Measurements from ENCODE around the gene FOXN1. TPM values are rescaled to one million over a fixed set of nuclear protein-coding genes. Genes with fewer than 3 reads are reported as not detected.
A peak's percentile ranks its signal among the peaks of the same experiment; 100 is the strongest.

The FOXN1 gene
- polyA plus RNA-seq, 4 donors = 0.16 to 0.85 (median 0.58) TPM

DNA sequence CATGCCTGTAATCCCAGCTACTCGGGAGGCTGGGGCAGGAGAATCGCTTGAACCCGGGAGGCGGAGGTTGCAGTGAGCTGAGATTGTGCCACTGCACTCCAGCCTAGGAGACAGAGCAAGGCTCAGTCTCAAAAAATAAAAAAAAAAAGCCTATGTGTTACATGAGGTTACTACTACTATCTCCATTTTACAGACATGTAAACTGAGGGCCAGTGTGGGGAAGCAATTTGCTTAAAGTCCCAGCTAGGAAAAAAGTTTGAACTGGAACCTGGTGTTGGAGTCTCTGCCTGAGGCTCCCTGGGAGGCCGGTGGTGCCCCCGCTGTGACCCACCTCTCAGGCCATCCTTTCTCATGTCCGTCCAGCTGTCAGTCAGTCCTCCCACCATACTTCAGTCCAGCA lies 28.2 kb upstream of the FOXN1 start:
- no peak for DNase-seq (ENCODE audit: low read depth in 4 of 4, low spot score in 3 of 4)

DNA sequence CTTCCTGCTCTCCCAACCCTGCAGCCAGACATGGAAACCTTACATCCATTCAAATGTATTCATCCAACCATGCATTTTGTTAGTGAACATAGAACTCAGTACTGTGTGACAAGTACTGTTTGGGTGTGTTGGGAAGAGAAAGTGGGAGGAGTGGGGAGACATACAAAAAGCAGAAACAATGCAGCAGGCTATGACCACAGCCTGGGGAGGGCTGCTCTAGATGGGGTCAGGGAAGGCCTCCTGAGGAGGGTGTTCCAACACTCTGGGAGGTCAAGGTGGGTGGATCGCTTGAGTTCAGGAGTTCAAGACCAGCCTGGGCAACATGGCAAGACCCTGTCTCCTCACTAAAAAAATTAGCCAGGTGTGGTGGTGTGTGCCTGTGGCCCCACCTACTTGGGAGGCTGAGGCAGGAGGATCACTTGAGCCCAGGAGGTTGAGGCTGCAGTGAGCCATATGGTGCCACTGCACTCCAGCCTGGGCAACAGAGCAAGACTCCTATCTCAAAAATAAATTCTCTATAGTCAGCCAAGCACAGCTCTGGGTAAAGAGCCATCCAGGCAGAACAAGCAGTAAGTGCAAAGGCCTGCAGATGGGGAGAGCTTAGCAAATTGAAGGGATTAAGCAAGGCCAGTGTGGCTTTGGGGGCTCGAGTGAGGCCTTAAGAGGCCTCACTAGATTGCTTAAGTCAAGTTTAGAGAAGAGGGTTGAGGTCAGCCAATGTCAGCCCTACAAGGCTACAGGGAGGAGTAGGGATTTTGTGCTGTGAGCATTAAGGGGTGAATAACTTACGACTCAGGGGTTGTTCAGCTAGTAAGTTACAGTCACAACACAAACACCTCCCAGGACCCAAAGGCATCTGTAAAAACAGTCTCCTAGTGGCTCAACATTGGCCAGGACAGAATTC lies 27.2 kb upstream of the FOXN1 start:
- no peak for DNase-seq (ENCODE audit: low read depth in 4 of 4, low spot score in 3 of 4)

DNA sequence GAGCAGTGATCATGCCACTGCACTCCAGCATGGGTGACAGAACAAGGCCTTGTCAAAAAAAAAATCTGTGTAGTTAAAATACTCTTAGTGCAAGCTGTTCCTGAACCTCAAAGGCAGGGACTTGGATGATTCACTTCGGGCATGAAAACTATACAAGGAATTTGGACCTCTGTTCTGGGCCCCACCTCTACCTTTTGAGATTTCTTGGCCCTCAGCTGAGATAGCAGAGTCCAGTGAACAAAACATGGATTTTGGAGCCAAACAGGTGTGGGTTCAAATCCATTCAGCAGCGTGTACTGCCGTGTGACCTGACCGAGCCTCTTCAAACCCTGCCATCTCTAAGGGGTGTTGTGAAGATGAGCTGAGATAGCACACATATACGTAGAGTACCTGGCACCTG lies 25.9 kb upstream of the FOXN1 start:
- DNase-seq (ENCODE audit: low read depth in 4 of 4, low spot score in 3 of 4) = no peak

DNA sequence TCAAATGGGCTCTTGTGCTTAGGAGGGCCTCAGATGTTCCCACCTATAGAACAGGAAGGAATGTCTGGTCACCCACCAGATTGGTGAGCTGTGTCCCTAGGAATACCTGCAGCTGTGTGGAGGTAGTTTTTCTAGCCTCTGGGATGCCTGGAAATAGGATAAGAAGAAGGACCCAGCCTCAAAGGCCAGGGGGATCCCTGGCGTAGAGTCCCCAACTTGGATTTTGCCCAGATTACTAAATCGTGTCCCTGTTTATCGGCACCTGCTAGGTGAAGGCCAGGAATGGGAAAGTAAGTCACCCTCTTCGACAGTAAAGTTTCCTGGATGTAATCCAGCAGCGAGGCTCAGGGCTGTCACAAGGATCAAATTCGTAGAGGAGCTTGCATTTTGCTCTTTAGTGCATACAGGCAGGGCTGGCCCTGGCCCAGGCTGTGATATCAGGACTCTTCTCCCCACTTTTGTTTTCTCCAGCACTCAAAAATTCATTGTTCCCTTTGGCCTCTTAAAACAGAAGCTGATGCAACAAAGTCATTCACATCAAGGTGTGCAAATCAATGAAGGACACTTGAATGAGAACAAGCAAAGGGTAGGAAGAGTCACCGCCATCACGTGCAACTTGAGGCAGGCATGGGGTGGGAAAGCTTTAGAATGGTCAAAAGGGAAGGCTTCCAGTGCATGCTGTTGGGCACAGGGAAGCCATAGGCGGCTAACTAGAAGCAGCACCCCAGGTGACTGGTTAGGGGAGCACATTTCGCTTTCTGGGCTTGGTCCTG lies 25.2 kb upstream of the FOXN1 start:
- no peak for DNase-seq (ENCODE audit: low read depth in 4 of 4, low spot score in 3 of 4)

DNA sequence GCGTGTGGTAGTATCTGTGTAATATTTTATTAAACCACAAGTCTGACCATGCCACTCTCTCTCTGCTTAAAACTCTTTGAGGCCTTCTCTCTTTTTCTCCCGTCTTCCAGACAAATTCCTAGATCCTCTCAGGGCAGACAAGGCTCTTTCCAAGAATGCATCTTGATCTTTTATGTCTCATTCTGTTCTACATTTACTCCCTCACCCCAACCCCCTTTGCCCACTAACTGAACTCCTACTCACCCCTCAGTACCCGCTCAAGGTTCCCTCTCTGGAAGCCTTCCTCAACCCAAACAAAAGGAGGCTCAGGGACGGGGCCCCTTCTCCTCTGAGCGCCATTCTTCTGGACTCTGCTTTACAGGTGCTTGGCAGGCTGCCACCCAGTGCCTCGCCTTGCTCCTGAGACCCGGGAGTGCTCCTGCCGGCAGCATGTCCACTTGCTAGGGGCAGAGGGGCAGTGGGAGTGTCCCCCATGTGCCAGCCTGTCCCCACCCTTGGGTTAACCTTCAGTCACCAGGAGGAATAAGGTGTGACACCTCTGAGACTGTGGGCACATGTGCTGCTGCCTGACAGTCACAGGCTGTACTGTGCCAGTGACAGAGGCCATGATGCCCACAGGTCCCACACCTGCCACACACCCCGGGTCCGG lies 23.5 kb upstream of the FOXN1 start:
- no peak for DNase-seq (ENCODE audit: low read depth in 4 of 4, low spot score in 3 of 4)

DNA sequence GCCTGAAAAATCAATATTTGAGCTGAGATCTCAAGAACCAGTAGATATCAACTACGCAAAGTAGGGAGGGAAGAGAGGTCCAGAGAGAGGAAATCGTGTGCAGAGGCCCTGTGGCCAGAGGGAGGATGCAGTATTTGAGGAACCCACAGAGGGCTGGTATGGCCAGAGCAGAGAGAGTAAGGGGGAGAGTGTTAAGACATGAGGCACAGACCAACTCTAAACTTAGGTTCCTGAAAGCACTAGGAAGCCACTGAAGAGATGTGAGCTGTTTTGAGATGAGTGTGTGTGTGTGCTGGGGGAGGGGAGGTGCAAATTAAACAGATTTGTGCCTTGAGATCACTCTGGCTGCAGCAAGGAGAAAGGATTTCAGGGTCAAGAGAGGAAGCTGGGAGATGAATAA lies 21.9 kb upstream of the FOXN1 start:
- no peak for DNase-seq (ENCODE audit: low read depth in 4 of 4, low spot score in 3 of 4)

DNA sequence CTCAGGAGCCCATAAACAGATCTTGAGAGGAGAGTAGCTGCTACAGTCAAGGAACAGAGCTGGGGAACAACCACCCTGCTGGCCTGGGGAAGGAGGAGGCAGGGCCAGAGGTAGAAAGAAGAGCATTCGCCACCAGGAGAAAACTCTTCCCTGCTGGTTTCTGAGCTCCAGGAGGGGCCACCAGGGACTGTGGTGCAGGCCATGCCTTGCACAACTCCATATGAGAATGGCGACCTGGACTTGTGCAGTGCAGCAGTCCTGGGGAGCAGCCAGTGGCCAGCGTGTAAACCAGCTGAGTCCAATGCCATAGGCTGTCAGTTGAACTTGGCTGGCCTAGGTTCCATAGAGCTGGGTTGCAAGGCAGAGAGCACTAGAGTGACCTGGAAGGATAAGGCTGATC lies 21.1 kb upstream of the FOXN1 start:
- no peak for DNase-seq (ENCODE audit: low read depth in 4 of 4, low spot score in 3 of 4)

DNA sequence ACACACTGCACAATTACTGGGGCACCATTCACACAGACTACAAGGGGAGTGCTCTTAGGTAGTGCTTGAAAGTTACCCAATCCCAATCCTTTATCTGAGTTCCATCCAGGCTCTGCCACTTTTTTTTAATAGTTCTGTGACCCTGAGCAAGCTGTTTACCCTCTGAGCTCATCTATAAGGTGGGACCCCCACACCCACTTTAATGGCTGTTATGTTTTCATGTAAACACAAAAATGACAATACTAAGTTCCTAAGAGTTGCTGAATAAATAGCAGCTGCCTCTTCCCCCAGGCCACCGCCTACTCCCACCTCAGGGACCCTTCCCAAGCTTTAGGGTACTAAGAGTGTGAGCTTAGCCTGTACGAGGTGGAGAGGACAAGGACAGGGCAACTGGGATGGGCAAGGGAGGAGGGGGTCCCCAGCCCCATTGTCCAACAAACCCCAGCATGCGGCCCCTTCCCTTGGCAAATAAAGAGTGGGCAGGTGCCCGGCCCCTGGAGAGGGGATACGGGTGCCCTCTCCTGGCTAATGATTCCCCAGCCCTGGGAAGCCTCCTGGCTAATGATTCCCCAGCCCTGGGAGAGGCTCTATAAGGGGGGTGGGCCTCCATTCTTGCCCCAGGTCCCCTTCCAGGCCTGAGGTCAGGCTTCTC lies 18.1 kb upstream of the FOXN1 start:
- no peak for DNase-seq (ENCODE audit: low read depth in 4 of 4, low spot score in 3 of 4)

DNA sequence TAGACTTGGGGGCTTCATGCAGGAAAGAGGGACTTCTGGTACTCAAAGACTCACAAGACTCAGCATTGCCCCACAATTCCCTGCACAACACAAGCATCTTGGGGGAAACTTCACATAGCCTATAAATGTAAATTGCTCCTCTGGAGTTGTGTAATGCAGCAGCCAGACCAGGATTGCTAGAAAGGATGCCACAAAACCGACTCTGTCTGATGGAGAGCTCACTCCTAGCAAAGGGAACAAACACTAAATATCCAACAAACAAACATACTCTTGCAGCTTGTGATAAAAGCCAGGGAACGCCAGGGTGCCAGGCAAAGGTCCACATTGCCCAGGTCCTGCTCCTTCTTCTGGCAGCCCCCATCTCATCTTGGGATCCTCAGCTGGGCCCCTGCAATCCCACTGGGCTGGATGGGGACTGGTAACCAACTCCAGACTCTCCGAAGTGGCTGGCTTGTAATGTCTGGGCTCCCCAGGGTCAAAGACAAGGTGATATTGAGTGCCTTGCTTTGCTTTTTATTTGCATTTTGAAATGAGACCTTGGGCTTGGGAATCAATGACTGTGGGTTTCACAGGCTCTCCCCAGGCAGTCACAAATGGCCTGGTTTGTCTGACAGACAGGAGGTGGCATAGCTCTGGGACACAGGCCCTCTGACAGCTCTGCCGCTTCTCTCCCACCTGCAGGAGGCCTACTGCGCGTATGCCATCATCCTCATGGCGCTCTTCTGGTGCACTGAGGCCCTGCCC lies 17.4 kb upstream of the FOXN1 start:
- DNase-seq (ENCODE audit: low read depth in 4 of 4, low spot score in 3 of 4) = no peak

DNA sequence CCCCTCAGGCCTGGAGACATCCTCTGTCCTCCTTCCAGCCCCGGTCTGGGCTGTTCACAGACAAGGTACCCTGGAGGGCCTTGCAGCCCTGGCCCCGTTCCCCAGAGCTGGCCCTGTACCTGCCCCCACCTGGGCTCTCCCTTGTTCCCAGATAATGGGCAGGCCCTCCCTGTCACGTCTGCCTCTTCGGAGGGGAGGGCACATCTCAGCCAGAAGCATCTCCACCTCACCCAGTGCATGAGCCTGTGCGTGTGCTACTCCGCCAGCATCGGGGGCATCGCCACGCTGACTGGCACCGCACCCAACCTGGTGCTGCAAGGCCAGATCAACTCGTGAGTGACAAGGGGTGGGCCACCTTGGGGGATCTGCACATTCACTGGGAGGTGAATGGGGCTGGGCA lies 14.9 kb upstream of the FOXN1 start:
- no peak for DNase-seq (ENCODE audit: low read depth in 4 of 4, low spot score in 3 of 4)

DNA sequence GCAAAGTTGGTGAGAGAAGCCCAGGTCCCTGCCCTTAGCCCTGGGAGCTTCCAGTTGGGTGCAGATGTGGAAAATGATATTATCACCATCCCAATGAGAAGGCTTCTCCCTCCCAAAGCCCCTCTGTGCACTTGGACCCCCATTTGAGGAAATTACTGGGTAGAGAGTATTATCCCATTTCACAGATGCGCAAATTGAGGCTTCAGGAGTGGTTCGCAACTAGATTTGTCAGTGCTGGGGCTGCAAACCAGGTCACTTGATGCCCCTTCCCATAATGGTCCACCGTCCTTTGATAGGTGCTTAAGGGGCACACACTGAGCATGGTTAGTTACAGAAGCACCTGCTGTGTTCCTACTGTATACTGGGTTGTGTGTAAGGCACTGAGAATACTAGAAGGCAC lies 14.3 kb upstream of the FOXN1 start:
- DNase-seq (ENCODE audit: low read depth in 4 of 4, low spot score in 3 of 4) = no peak

DNA sequence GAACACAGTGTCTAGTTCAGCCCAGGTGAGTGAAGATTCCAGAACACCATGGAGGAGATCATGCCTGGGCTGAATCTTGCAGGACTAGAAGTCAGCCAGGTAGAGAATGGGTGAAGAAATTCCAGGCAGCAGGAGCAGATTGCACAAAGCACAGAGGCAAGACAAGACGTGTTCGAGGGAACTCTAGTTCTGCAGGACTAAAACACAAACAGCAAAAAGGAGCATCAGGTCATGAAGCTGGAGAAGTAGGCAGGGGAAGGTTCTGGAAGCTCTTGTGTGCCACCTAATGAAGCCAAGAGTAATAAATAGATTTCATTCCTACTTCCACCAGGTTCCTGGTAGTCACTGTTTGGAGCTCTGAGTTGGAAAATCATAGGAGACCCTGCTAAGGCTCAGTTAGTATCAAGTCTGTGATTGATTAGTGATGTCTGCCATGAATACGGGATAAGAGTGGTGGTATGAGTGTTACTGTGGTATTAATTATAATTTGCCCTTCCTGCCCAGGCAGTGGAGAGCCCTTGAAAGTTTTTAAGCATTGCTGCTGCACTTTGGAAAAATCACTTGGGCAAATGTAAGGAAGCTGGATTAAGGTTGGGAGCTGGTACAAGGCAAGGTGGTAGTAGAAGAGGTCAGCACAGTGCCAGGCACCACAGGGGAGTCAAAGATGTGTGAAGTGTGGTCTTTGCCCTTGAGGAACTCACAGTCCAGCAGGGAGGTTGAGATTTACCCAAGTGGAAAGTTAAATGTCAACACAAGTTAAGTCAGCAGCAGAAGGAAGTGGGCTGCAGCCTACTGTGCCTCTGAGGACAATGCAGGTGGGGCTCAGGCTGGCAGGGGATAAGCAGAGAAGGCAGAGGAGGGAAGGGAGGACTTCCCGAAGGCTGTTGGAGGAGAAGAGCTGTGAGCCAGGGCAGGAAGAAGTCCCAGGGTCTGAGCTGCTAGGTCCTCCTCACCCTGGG lies 13.5 kb upstream of the FOXN1 start:
- DNase-seq (ENCODE audit: low read depth in 4 of 4, low spot score in 3 of 4) = no peak

DNA sequence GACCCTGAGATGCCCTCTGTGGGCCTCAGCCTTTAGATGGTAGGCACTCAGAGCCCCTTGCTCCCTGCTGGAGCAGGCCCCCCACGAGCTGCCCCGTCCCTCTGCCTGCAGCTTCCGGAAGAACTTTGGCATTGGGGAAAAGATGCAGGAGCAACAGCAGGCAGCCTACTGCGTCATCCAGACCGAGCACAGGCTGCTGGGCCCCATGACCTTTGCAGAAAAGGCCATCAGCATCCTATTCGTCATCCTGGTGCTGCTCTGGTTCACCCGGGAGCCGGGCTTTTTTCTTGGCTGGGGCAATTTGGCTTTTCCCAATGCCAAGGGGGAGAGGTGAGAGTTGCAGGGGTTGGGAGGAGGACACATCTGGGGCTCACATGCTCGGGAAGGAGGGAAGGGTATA lies 12.7 kb upstream of the FOXN1 start:
- DNase-seq (ENCODE audit: low read depth in 4 of 4, low spot score in 3 of 4) = no peak

DNA sequence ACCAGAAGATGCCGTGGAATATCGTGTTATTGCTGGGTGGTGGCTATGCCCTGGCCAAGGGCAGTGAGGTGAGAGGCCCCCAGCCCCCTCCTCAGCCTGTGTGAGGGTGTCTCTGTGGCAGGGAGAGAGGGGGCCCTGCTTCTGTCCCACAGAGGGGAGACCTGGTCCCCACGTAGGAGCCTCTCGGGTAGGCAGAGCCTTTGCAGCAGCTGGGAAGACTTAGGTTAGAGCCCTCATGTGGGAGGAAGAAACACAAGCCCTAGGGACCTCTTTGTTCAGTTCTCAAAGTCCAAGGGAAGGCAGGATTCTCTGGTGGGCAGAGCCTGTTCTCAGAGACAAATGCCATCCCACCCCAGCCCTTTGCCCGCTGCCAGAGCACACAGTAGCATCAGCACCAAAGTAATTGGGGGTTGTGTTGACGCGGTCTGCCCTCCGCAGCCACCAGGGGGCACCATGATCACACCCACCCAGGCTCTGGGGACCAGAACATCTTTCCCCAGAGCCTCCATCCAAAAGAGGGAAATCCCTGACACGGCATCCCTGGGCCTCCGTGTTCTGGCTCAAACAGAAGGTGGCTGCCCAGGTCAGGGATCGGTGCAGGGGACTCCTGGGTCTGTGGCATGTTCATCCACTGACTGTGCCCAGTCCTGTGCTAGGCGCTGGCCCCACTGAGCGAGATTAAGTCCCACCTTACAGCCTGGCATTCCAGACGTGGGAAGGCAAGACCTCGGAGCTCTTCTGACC lies 11.5 kb upstream of the FOXN1 start:
- peak in 1 of 4 donors; percentile 41 for DNase-seq (ENCODE audit: low read depth in 4 of 4, low spot score in 3 of 4)

DNA sequence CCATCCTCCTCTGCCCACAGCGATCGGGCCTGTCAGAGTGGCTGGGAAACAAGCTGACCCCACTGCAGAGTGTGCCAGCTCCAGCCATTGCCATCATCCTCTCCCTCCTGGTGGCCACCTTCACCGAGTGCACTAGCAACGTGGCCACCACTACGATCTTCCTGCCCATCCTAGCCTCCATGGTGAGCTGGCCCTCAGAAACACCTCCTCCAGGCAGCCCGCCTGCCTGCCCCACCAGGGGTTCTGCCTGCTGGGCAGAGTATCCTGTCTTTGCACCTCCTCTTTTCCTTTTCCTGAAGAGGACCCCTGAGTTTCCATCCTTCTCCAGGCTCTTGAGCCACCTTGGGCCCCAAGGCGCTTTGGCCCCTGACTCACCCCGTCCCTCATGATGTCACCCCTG lies 10.5 kb upstream of the FOXN1 start:
- DNase-seq (ENCODE audit: low read depth in 4 of 4, low spot score in 3 of 4) = no peak

DNA sequence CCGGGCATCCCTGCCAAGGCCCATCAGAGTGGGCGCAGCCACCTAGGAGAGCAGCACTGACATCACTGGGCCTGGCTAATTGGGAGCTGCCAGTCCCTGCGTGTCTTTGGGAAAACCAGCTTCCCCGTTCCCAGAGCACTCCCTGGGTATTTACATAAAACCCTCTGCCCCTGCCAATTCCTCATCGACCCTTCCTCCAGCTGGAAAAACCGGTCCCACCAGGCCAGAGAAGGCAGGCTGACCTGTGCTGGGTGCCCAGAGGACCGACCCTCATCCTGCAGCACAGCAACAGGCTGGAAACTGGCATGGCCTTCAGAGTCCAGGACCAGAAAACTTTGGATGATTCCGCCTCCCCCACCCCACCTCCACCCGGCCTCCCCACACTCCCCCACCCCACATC lies 8.2 kb upstream of the FOXN1 start:
- DNase-seq (ENCODE audit: low read depth in 4 of 4, low spot score in 3 of 4) = no peak

DNA sequence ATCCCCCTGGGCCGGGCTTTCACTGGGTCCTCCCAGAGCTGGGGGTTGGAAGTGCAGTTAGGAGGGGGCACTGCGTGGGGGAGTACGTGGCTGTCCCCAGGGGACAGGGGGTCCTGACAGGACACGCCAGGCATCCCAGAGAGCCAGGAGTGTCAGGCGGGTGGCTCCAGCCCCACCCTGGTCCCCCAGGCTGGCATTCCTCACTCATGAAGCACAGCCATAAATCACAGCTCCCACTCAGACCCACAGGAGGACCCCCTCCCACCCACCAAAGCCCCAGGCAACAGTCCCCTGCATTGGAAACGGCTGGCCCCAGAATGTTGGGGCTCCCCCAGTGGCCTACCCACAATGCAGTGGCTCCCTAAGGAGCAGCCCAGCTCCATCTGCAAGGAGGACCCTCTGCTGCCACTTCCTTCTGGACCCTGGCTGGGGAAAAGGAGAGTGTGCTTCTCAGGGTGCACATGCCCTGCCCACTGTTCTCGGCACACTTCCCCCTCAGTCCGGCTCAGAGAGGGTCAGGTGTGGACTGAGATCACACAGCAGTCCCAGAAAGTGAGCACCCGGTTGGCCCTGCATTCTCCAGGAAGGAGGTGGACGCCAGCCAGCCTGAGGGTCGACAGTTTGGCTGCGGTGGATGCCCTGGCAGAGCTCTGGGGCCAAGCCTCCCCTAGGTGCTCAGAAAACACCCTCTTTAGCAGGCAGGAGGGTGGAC lies 7.3 kb upstream of the FOXN1 start:
- DNase-seq (ENCODE audit: low read depth in 4 of 4, low spot score in 3 of 4) = no peak

DNA sequence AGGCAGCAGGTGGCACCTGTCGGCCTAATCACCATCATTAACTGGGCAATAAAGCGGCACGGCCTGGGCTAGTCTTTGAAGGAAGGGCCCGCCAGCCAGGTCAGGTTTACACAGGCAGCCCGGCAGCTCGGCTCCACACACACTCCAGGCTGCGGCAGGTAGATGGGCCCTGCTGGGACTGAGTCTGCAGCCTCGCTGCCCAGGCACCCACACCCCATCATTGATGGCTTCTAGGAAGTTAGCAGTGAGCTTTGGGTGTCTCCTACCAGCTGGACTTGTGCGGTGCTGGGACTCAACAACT lies 6.8 kb upstream of the FOXN1 start:
- DNase-seq (ENCODE audit: low read depth in 4 of 4, low spot score in 3 of 4) = no peak
